ENCODE data around the gene GNB1. TPM values are rescaled to one million over a fixed set of nuclear protein-coding genes. Genes with fewer than 3 reads are reported as not detected.

Gene GNB1
- total RNA-seq, 4 donors from 2014 or later: 54.3 to 102 (median 74.7) TPM

- intact Hi-C loops (cut with DNase I): no loop called here
- peaks cover 41 to 79% (median 57%) of the 10 kb centered on the region in 3 donors for H3K4me1 ChIP-seq
- WGBS, 2 donors: 0 to 1% methylated on average over 6 of the region's 6 CpGs
- peak overlapping the region; percentile 92 to 98 (median 96) for H3K27ac ChIP-seq
- no peak for DNase-seq
- H3K4me3 ChIP-seq: peak overlapping the region; percentile 78 to 99 (median 95)
- TF ChIP-seq CTCF (IDR thresholded peaks at IDR 0.05): no peak
- no peak for TF ChIP-seq POLR2A (IDR thresholded peaks at IDR 0.05)
- H3K36me3 ChIP-seq: peaks cover 0 to 6% (median 3%) of the 10 kb centered on the region in 3 donors
- H3K9me3 ChIP-seq: no peaks in the 10 kb centered on the region
- no peaks in the 10 kb centered on the region for H3K27me3 ChIP-seq
These were observed 113.3 kb downstream of the GNB1 start for GRCh38 chr1:1777583-1777899.

- WGBS, 2 donors: 59 to 67% methylated on average over 9 of the region's 9 CpGs
- H3K36me3 ChIP-seq: peaks cover 0 to 12% (median 9%) of the 10 kb centered on the region in 3 donors
- H3K27ac ChIP-seq: peak overlapping the region; percentile 92 to 98 (median 96)
- no peaks in the 10 kb centered on the region for H3K9me3 ChIP-seq
- peaks cover 35 to 73% (median 51%) of the 10 kb centered on the region in 3 donors for H3K4me1 ChIP-seq
- TF ChIP-seq CTCF (IDR thresholded peaks at IDR 0.05): no peak
- TF ChIP-seq POLR2A (IDR thresholded peaks at IDR 0.05): no peak
- peak overlapping the region; percentile 78 to 99 (median 95) for H3K4me3 ChIP-seq
- DNase-seq: no peak
- intact Hi-C loops (cut with DNase I): no loop called here
- no peaks in the 10 kb centered on the region for H3K27me3 ChIP-seq
These were observed 114.0 kb downstream of the GNB1 start for GRCh38 chr1:1776672-1777582.

GRCh38 chr1:1775327-1776226 lies 115.3 kb downstream of the GNB1 start:
- TF ChIP-seq POLR2A (IDR thresholded peaks at IDR 0.05) (no peak), CTCF (IDR thresholded peaks at IDR 0.05) (no peak)

GRCh38 chr1:1773874-1774273 lies 117.0 kb downstream of the GNB1 start:
- H3K9me3 ChIP-seq: peaks cover 0 to 8% (median 0%) of the 10 kb centered on the region in 3 donors
- H3K36me3 ChIP-seq: peaks cover 0 to 35% (median 9%) of the 10 kb centered on the region in 3 donors
- no peaks in the 10 kb centered on the region for H3K27me3 ChIP-seq
- H3K4me1 ChIP-seq: peaks cover 13 to 43% (median 20%) of the 10 kb centered on the region in 3 donors
- H3K27ac ChIP-seq: no peak overlapping the region
- 89 to 100% methylated on average over 4 of the region's 4 CpGs for WGBS, 2 donors
- TF ChIP-seq CTCF (IDR thresholded peaks at IDR 0.05) (no peak), POLR2A (IDR thresholded peaks at IDR 0.05) (no peak)
- no peak overlapping the region for H3K4me3 ChIP-seq
- intact Hi-C loops (cut with DNase I): no loop called here
- DNase-seq: no peak

More at GRCh38 chr1:1775327-1776226, 115.3 kb downstream of the GNB1 start:
- intact Hi-C loops (cut with DNase I): no loop called here
- Histone ChIP-seq H3K27ac (peak overlapping the region in 3 of 4 donors; percentile 95 to 98 (median 96)), H3K9me3 (peaks cover 0 to 3% (median 0%) of the 10 kb centered on the region in 3 donors), H3K27me3 (no peaks in the 10 kb centered on the region), H3K4me1 (peaks cover 23 to 60% (median 37%) of the 10 kb centered on the region in 3 donors), H3K36me3 (peaks cover 0 to 25% (median 9%) of the 10 kb centered on the region in 3 donors), H3K4me3 (peak overlapping the region in 1 of 4 donors; percentile 99)
- no peak for DNase-seq
- 50 to 57% methylated on average over 10 to 11 of the region's 11 CpGs for WGBS, 2 donors
